Ovary (tissue), 9 donors: ENCODE measurements around the gene CCN2. TPM values are rescaled to one million over a fixed set of nuclear protein-coding genes. Genes with fewer than 3 reads are reported as not detected.

Experiments used
- DNase-seq, 5 donors: peaks; one replicate each; pipeline ENCODE4 v3.0.0-alpha.2; 2019 to 2020
- H3K27ac ChIP-seq, 2 donors: fragments of 200-600 bp; one replicate each; pipeline versions ENCODE4 v1.5.1 to v1.8.0; 2019 to 2022
- H3K27me3 ChIP-seq: fragments of 200-600 bp; one replicate; pipeline ENCODE4 v1.8.0; 2022
- H3K36me3 ChIP-seq: fragments of 200-600 bp; sonication (generic); one replicate; pipeline ENCODE4 v1.5.1; 2019
- H3K4me1 ChIP-seq: one replicate; pipeline ENCODE4 v1.8.1; 2013; ENCODE audit warnings: mild to moderate bottlenecking, moderate library complexity; ENCODE audit not compliant: insufficient read depth
- H3K4me3 ChIP-seq: fragments of 200-600 bp; sonication (generic); one replicate; pipeline ENCODE4 v1.5.1; 2017
- H3K9me3 ChIP-seq, 2 donors: fragments of 200-600 bp in 1 of 2; sonication (generic) in 1 of 2; one replicate each; pipeline versions ENCODE4 v1.5.1 to v1.8.1; 2013 to 2019; ENCODE audit warnings: mild to moderate bottlenecking in 1 of 2, moderate library complexity in 1 of 2
- CTCF ChIP-seq, 3 donors: fragments of 450-650 bp in 2 of 3; fragments of 200-600 bp in 1 of 3; IDR thresholded peaks; one replicate each; pipeline versions ENCODE4 v1.5.1 to v1.8.0; 2016 to 2022; ENCODE audit warnings: antibody characterized with exemption in 3 of 3, mild to moderate bottlenecking in 1 of 3
- EP300 ChIP-seq: sonication (generic); formaldehyde crosslinking; IDR thresholded peaks from one replicate; pipeline ENCODE4 v1.6.1; 2017; ENCODE audit warnings: antibody characterized with exemption
- POLR2A ChIP-seq: fragments of 450-650 bp; IDR thresholded peaks from one replicate; pipeline ENCODE4 v1.6.1; 2017; ENCODE audit warnings: antibody characterized with exemption, mild to moderate bottlenecking, moderate library complexity
- WGBS, 3 donors: extraction: QIAGEN DNeasy Blood & Tissue Kit in 1 of 3; methylation state at CpG; one replicate each; pipeline versions ENCODE4 v1.1.5 to v1.1.7; 2013 to 2017; 5-methylcytosine and 5-hydroxymethylcytosine counted together
- intact Hi-C, 4 donors: fragments of 100-400 bp; cut with DNase I; formaldehyde crosslinking; loops; one replicate each; pipeline versions ENCODE4 v1.11.0 to v1.15.1; 2022 to 2023
- polyA plus RNA-seq, 2 donors: library from polyadenylated mRNA; stranded (reverse); fragments of 200-250 nt in 1 of 2; fragments of 350-450 nt in 1 of 2; fragmentation: Illumina TruSeq in 1 of 2; extraction: RNeasy Lipid Tissue Mini Kit (QIAGEN cat#74804) in 1 of 2; gene quantifications; one replicate each; pipeline ENCODE4 v1.2.3, GENCODE V29; 2013 to 2014
- total RNA-seq, 7 donors: library from RNA; depleted of rRNA in 2 of 7; stranded (reverse); fragments of >200 nt in 2 of 7; fragmentation: NEBNext Ultra II Directional in 3 of 7; extraction: Animal tissue kit (Norgen Biotek cat#: 25700) in 3 of 7; gene quantifications; one replicate each; pipeline versions ENCODE4 v1.1.0 to v1.2.4, GENCODE V29; 2016 to 2023
- donor health status: DM: no; HTN: no; CAD: no; lungs with moderate emphysema.
- donor health status: DM: no; HTN: no; CAD: no.
- donor health status: Bipolar disorder and iron deficiency.
- donor health status: DM: yes; HTN: yes; CAD: no.
- donor health status: DM: no; HTN: no; CAD: no.
- donor health status: DM: yes; HTN: yes; CAD: no.

Gene CCN2
- total and polyA plus RNA-seq, 9 donors, result 18.3 to 191 (median 65.9) TPM

- Histone ChIP-seq H3K36me3 (no peaks in the 10 kb centered on the region), H3K27me3 (no peaks in the 10 kb centered on the region), H3K4me3 (no peak overlapping the region), H3K27ac (no peak overlapping the region), H3K4me1 (peaks cover 13% of the 10 kb centered on the region), H3K9me3 (no peaks in the 10 kb centered on the region)
- no peak for TF ChIP-seq CTCF (IDR thresholded peaks at IDR 0.05)
- no peak for TF ChIP-seq POLR2A
- TF ChIP-seq EP300, result no peak
- WGBS, 3 donors, result 44 to 66% (median 53%) methylated on average over 5 of the region's 5 CpGs
- intact Hi-C loops, result no loop called here
- no peak for DNase-seq
Observed at GRCh38 chr6:131979515-131980337, 28.6 kb upstream of the CCN2 start.

- intact Hi-C loops, result no loop called here
- DNase-seq, result no peak
- Histone ChIP-seq H3K9me3 (no peaks in the 10 kb centered on the region), H3K27me3 (no peaks in the 10 kb centered on the region), H3K36me3 (no peaks in the 10 kb centered on the region), H3K27ac (no peak overlapping the region), H3K4me1 (peaks cover 13% of the 10 kb centered on the region), H3K4me3 (no peak overlapping the region)
- TF ChIP-seq EP300 (no peak), CTCF (IDR thresholded peaks at IDR 0.05) (no peak), POLR2A (no peak)
- 49 to 52% (median 52%) methylated on average over 3 of the region's 3 CpGs for WGBS, 3 donors
Observed at GRCh38 chr6:131978522-131978921, 27.4 kb upstream of the CCN2 start.

GRCh38 chr6:131976545-131977061 lies 25.4 kb upstream of the CCN2 start:
- DNase-seq, result no peak
- intact Hi-C loops, result no loop called here
- 9 to 18% (median 10%) methylated on average over 6 of the region's 6 CpGs for WGBS, 3 donors
- no peak overlapping the region for H3K4me3 ChIP-seq
- no peaks in the 10 kb centered on the region for H3K9me3 ChIP-seq
- TF ChIP-seq CTCF (IDR thresholded peaks at IDR 0.05), result no peak
- TF ChIP-seq POLR2A, result no peak
- no peak for TF ChIP-seq EP300
- no peaks in the 10 kb centered on the region for H3K27me3 ChIP-seq
- H3K36me3 ChIP-seq, result no peaks in the 10 kb centered on the region
- peaks cover 9% of the 10 kb centered on the region for H3K4me1 ChIP-seq
- no peak overlapping the region for H3K27ac ChIP-seq

GRCh38 chr6:131972741-131973140 lies 21.6 kb upstream of the CCN2 start:
- Histone ChIP-seq H3K9me3 (no peaks in the 10 kb centered on the region), H3K4me3 (no peak overlapping the region), H3K27me3 (no peaks in the 10 kb centered on the region), H3K4me1 (peaks cover 4% of the 10 kb centered on the region), H3K27ac (no peak overlapping the region), H3K36me3 (no peaks in the 10 kb centered on the region)
- TF ChIP-seq CTCF (IDR thresholded peaks at IDR 0.05) (no peak), POLR2A (no peak), EP300 (no peak)
- DNase-seq, result no peak
- intact Hi-C loops, result no loop called here
- 74 to 85% (median 79%) methylated on average over 2 of the region's 2 CpGs for WGBS, 3 donors
